Hypothalamus (tissue), 51 donors: ENCODE data around the gene GMDS.

Source experiments
- DNase-seq, 51 donors: peaks; one replicate each; lab custom pipeline; 2025; lab: John Stamatoyannopoulos, UW

Gene GMDS

GRCh38 chr6:1576711-1577110, 668.7 kb downstream of the GMDS start:
- no peak for DNase-seq

GRCh38 chr6:1576166-1576565, 669.2 kb downstream of the GMDS start:
- DNase-seq = peak in 1 of 51 donors; percentile 14

- peak in 25 of 51 donors; percentile 6 to 73 (median 39) for DNase-seq
These were observed 670.0 kb downstream of the GMDS start for GRCh38 chr6:1575210-1576041.

- DNase-seq = no peak
These were observed 670.6 kb downstream of the GMDS start for GRCh38 chr6:1574890-1575209.

- peak in 33 of 51 donors; percentile 12 to 77 (median 43) for DNase-seq
These were observed 671.2 kb downstream of the GMDS start for GRCh38 chr6:1574083-1574761.
